Right lobe of liver (tissue), 6 donors: ENCODE measurements around the gene NME3. TPM values are rescaled to one million over a fixed set of nuclear protein-coding genes. Genes with fewer than 3 reads are reported as not detected.

Source experiments
- ATAC-seq, 4 donors: fragments of 200-7000 bp; cut with Tn5 transposase; one replicate each; pipeline ENCODE4 v1.9.1; 2020; ENCODE audit warnings: mild to moderate bottlenecking in 4 of 4, moderate library complexity in 4 of 4
- DNase-seq, 3 donors: peaks; one replicate each; pipeline ENCODE4 v3.0.0-alpha.2; 2020
- H3K27ac ChIP-seq, 3 donors: fragments of 200-600 bp; one replicate each; pipeline ENCODE4 v1.8.0; 2022
- H3K27me3 ChIP-seq, 2 donors: fragments of 200-600 bp; one replicate each; pipeline ENCODE4 v1.8.0; 2022
- H3K36me3 ChIP-seq, 4 donors: fragments of 200-600 bp; sonication (generic) in 1 of 4; one replicate each; pipeline versions ENCODE4 v1.5.1 to v1.8.0; 2017 to 2022; ENCODE audit warnings: control low read depth in 1 of 4
- H3K4me1 ChIP-seq, 4 donors: fragments of 200-600 bp; sonication (generic) in 1 of 4; one replicate each; pipeline versions ENCODE4 v1.5.1 to v1.8.0; 2017 to 2022; ENCODE audit warnings: control low read depth in 1 of 4
- H3K4me3 ChIP-seq, 3 donors: fragments of 200-600 bp; one replicate each; pipeline ENCODE4 v1.8.0; 2022
- H3K9me3 ChIP-seq, 4 donors: fragments of 200-600 bp; sonication (generic) in 1 of 4; one replicate each; pipeline versions ENCODE4 v1.5.1 to v1.8.0; 2017 to 2022; ENCODE audit warnings: control low read depth in 1 of 4
- POLR2A ChIP-seq: fragments of 450-650 bp; IDR thresholded peaks from one replicate; pipeline ENCODE4 v1.6.1; 2017; ENCODE audit warnings: antibody characterized with exemption, mild to moderate bottlenecking
- WGBS: methylation state at CpG from one replicate; pipeline ENCODE4 v1.1.6; 2018; ENCODE audit warnings: low coverage, low lambda C conversion rate; ENCODE audit not compliant: insufficient coverage; ENCODE audit errors: missing lambda C conversion rate; 5-methylcytosine and 5-hydroxymethylcytosine counted together
- intact Hi-C, 2 donors: fragments of 100-400 bp; cut with DNase I; formaldehyde crosslinking; loops; one replicate each; pipeline versions ENCODE4 v1.11.2 to v1.14.1; 2022
- total RNA-seq, 6 experiments: library from RNA; depleted of rRNA in 2 of 6; stranded (reverse); fragments of >200 nt in 2 of 6; fragmentation: NEBNext Ultra II Directional in 3 of 6; extraction: Animal tissue kit (Norgen Biotek cat#: 25700) in 3 of 6; gene quantifications; one replicate each; pipeline versions ENCODE4 v1.1.0 to v1.2.4, GENCODE V29; 2016 to 2023
- TF ChIP-seq, protein P1 (sequence below), 4 donors: fragments of 200-600 bp in 3 of 4; fragments of 450-650 bp in 1 of 4; IDR thresholded peaks; one replicate each; pipeline versions ENCODE4 v1.5.1 to v1.8.0; 2016 to 2022; ENCODE audit warnings: antibody characterized with exemption in 4 of 4, mild to moderate bottlenecking in 2 of 4
- donor health status: DM: no; HTN: yes; CAD: no.
- donor health status: DM: no; HTN: no; CAD: no.
- donor health status: DM: no; HTN: no; CAD: no.
- donor health status: DM: no; HTN: yes; CAD: no.
- donor health status: DM: no; HTN: yes; CAD: no.

Gene NME3
- total RNA-seq, 6 experiments from 2014 or later = 17.9 to 36.1 (median 23.2) TPM

- intact Hi-C loops = no loop called here
- Histone ChIP-seq H3K4me1 (peaks cover 0 to 17% (median 6%) of the 10 kb centered on the region in 4 donors), H3K36me3 (peaks cover 0 to 14% (median 5%) of the 10 kb centered on the region in 4 donors)
Observed at GRCh38 chr16:1785846-1786170, 14.5 kb upstream of the NME3 start.

DNA sequence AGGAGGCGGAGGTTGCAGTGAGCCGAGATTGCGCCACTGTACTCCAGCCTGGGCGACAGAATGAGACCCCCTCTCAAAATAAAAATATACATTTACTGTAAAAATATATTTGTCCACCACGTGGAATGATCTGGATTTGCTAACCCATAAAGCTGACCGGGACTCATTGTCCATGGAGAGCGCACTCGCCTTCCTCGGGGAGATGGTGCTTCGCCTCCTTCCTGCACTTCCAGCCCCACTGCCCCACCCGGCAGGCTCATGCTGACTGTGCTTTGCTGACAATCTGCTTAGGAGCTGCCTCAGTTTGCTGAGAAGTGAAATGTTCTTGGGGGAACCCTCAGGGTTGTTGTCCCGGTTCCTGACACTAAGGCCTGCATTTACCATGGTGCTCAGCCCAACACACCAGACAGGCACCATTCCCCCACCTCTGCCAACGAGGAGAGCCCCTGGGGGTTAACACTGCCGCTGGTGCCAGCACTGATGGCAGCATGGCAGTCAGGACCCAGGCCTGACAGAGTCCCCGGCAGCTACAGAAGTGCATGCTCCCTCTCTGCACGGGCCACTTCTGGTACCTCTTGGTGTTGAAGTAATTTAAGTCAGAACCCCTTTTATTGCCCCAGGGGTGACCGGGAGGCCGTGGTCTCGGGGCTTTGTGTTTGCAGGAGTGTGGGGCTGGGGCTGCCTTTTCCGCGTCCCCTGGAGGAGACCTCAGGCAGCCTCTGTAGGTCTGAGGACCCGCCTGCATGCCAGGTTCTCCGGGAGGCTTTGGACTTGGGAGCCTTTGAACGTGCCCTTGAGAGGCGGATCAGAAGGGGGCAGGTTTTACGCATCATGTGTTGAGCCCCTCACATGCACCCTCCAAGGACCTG is 13.9 kb upstream of the NME3 start:
- TF ChIP-seq, protein P1, sequence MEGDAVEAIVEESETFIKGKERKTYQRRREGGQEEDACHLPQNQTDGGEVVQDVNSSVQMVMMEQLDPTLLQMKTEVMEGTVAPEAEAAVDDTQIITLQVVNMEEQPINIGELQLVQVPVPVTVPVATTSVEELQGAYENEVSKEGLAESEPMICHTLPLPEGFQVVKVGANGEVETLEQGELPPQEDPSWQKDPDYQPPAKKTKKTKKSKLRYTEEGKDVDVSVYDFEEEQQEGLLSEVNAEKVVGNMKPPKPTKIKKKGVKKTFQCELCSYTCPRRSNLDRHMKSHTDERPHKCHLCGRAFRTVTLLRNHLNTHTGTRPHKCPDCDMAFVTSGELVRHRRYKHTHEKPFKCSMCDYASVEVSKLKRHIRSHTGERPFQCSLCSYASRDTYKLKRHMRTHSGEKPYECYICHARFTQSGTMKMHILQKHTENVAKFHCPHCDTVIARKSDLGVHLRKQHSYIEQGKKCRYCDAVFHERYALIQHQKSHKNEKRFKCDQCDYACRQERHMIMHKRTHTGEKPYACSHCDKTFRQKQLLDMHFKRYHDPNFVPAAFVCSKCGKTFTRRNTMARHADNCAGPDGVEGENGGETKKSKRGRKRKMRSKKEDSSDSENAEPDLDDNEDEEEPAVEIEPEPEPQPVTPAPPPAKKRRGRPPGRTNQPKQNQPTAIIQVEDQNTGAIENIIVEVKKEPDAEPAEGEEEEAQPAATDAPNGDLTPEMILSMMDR (IDR thresholded peaks at IDR 0.05) = no peak
- TF ChIP-seq POLR2A = no peak
- peaks cover 0 to 10% (median 5%) of the 10 kb centered on the region in 4 donors for H3K36me3 ChIP-seq
- WGBS = 90% methylated on average over 14 of the region's 26 CpGs
- intact Hi-C loops = no loop called here
- no peak overlapping the region for H3K4me3 ChIP-seq
- ATAC-seq (no peak), DNase-seq (peak in 1 of 3 donors; percentile 14)
- H3K27ac ChIP-seq = no peak overlapping the region
- H3K4me1 ChIP-seq = peaks cover 0 to 23% (median 7%) of the 10 kb centered on the region in 4 donors
- H3K9me3 ChIP-seq = no peaks in the 10 kb centered on the region
- H3K27me3 ChIP-seq = no peaks in the 10 kb centered on the region

More at GRCh38 chr16:1785846-1786170, 14.5 kb upstream of the NME3 start:
- TF ChIP-seq, protein P1 (IDR thresholded peaks at IDR 0.05) = no peak
- TF ChIP-seq POLR2A = no peak
- DNase-seq (peak in 1 of 3 donors; percentile 19), ATAC-seq (no peak)
- 41% methylated on average over 2 of the region's 14 CpGs for WGBS
- Histone ChIP-seq H3K27me3 (no peaks in the 10 kb centered on the region), H3K9me3 (no peaks in the 10 kb centered on the region), H3K27ac (no peak overlapping the region), H3K4me3 (no peak overlapping the region)

DNA sequence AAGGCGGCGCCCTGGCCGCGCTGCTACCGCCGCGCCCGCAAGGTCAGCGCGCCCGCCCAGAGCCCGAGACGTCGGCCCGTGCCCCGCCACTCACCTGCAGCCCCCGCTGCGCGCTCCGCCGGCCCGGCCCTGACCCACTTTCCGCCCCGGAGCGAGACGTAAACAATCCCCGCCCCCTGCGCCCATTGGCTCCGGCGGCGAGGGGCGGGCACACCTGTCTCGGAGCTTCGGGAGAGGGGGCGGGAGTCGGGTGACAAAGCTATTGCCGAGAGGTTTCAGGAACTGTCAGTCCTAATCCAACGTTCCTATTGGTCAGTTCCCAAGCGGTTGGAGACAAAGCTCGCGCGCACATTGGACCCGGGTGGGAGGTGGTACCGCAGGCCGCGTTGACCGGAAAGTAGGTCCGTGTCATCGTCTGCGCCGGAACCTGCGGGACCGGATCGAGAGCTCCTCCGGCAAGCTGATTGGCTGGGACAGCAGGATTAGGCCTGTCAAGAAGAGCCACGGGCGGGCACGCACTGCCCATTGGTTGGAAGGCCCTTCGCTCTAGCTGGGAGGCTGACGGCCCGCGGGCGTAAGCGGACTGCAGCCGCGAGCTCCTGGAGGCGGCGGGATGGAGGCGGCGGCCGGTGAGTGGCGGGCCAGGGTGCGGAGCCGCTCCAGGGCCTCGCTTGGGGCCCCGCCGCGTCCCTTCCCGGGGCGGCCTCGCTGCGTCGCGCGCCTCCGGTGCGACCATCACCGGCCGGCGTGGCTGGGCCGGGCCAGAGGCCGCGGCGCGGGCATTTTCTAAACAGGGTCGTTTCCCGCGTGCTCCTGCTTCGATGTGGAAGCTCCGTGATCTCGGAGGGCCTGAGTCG is 11.3 kb upstream of the NME3 start, which contains the start of the genes NUBP2 and SPSB3:
NUBP2 (plus strand) TSS at position 553 of the 857 bp plus-strand sequence; CDS start at position 614, 61 bp downstream.
SPSB3 (minus strand) TSS at position 164 of the 857 bp plus-strand sequence. CDS start 1,088 bp downstream, outside the sequence.
- H3K36me3 ChIP-seq = peaks cover 0 to 9% (median 2%) of the 10 kb centered on the region in 4 donors
- H3K9me3 ChIP-seq = no peaks in the 10 kb centered on the region
- DNase-seq (peak; percentile 100), ATAC-seq (peak; percentile 84 to 90 (median 88))
- peaks cover 0 to 35% (median 11%) of the 10 kb centered on the region in 4 donors for H3K4me1 ChIP-seq
- intact Hi-C loops = no loop called here
- TF ChIP-seq POLR2A = peak; percentile 49
- TF ChIP-seq, protein P1 (IDR thresholded peaks at IDR 0.05) = no peak
- no peaks in the 10 kb centered on the region for H3K27me3 ChIP-seq
- H3K27ac ChIP-seq = peak within 1 kb of the TSS; percentile 75 to 95 (median 78)
- WGBS = 0% methylated on average over 18 of the region's 102 CpGs
- peak within 1 kb of the TSS; percentile 84 to 94 (median 86) for H3K4me3 ChIP-seq

DNA sequence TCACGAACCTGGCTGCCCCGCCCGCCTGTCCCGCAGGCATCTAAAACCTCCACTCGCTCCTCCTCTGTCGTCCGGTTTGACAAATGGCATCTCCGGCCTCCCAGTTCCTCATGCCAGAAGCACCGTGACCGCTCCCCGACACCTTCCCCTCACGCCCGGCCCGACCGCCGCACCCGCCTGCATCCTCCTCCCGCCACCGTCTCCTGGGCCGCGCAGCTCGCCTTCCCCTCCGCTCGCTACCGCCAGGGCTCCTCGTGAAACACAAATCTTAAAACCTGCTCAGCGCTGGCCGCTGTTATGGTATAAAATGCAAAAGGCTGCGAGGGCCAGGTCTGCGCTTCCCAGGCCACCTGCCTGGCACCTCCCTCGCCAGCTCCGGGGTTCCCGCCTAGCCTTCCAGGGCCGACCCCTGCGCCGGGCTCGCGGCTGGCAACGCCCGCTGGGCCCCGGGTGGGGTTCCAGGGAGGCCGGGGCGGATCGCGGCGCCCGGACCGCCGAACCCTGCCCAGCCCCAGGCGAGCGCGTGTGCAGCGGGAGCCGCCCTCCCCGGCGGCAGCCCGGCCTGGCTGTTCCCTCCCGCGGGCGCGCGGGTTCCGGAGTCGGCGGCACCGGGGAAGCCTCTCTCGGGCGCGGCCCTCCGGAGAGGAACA is 10.5 kb upstream of the NME3 start:
- TF ChIP-seq, protein P1 (IDR thresholded peaks at IDR 0.05) = no peak
- TF ChIP-seq POLR2A = no peak
- H3K4me3 ChIP-seq = peak overlapping the region; percentile 84 to 94 (median 86)
- intact Hi-C loops = no loop called here
- no peaks in the 10 kb centered on the region for H3K9me3 ChIP-seq
- DNase-seq (peak; percentile 44 to 62 (median 56)), ATAC-seq (peak in 2 of 4 donors; percentile 0 to 10)
- peaks cover 0 to 17% (median 4%) of the 10 kb centered on the region in 4 donors for H3K36me3 ChIP-seq
- WGBS = 0% methylated on average over 24 of the region's 70 CpGs
- peak overlapping the region; percentile 75 to 95 (median 78) for H3K27ac ChIP-seq
- no peaks in the 10 kb centered on the region for H3K27me3 ChIP-seq
- H3K4me1 ChIP-seq = peaks cover 0 to 35% (median 11%) of the 10 kb centered on the region in 4 donors
